Germinal center (tissue), 1 donor: ENCODE measurements around the gene IGFBPL1.
"Not testable (repeated sequence)": the region's sequence is repeated elsewhere in the genome, so short reads cannot be mapped to it uniquely, and the experiment has no call there.

ENCODE experiments used
- DNase-seq: peaks from one replicate; pipeline ENCODE4 v3.0.0; 2012; ENCODE audit warnings: mixed read lengths, low spot score

The IGFBPL1 gene

DNA sequence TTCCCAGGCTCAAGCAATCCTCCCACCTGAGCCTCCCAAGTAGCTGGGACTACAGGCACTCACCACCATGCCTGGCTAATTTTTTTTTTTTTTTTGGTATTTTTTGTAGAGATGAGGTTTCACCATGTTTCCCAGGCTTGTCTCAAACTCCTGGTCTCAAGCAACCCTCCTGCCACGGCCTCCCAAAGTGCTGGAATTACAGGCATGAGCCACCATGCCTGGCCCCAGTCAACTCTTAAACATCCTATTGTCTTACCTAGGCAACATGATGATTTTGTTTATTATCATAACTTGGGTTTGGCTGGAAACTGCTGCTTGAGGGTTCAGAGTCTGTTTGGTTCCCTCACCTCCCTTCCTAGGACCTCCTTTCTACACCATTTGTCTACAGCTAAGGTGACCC lies 25.1 kb downstream of the IGFBPL1 start:
- not testable (repeated sequence) for DNase-seq

- no peak for DNase-seq
These were observed 27.9 kb downstream of the IGFBPL1 start for GRCh38 chr9:38396371-38396671.

- DNase-seq, result no peak
These were observed 28.4 kb downstream of the IGFBPL1 start for GRCh38 chr9:38395653-38396370.

DNA sequence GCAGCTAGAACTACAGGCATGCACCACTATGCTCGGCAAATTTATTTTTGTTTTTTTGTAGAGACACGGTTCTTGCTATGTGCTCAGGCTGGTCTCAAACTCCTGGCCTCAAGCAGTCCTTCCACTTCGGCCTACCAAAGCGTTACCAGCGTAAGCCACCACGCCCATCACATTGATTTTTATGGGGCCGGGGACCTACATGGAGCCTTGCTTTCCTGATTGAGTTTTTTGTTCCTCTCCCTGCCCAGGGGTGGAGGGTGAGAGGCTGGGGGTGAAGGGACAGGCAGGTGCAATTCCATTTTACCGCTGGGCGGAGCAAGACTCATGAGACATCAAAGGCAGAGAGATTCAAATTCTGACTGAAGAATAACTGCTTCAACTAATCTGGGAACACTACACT lies 29.8 kb downstream of the IGFBPL1 start:
- no peak for DNase-seq

DNA sequence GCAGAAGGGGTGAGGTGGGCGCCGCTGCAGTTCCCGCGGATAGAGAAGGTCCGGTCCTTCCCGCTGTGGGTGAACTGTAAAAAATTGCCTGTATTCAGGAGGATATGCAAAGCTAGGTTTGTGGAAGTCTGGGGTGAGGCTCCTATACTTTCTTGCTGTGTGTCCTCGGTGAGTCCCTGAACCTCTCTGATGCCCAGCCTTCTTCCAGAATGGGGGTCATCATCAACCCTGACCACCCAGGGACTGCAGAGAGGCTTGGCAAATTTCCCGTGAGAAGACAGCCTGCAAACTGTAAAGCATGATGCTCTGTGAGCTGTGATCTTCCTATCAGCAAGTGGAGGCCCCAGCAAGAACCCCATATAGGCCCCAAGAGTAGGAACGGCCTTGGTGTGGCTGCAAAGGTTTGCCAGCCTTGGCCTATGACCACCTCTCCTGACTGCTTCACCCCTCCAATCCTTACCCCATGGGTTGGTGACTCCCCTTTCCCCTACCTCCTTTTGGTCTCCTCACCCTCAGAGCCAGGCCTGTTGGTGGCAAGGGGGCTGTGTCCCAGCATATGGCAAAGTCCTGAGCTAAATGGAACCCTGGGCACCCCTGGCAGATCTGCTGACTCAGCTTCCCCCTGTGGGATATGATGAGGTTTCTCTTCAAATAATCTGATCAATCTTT lies 31.0 kb downstream of the IGFBPL1 start:
- DNase-seq, result peak; percentile 15

- DNase-seq, result peak; percentile 87
These were observed 31.8 kb downstream of the IGFBPL1 start, which contains the start of gene ALDH1B1 for GRCh38 chr9:38392235-38393127. Gene ALDH1B1 (plus strand): TSS chr9:38392702. CDS start chr9:38395749, 3,047 bp downstream.

- no peak for DNase-seq
These were observed 32.8 kb downstream of the IGFBPL1 start for GRCh38 chr9:38391278-38392118.

GRCh38 chr9:38390851-38391250 lies 33.4 kb downstream of the IGFBPL1 start:
- DNase-seq, result no peak

- no peak for DNase-seq
These were observed 33.8 kb downstream of the IGFBPL1 start for GRCh38 chr9:38390442-38390841.

DNA sequence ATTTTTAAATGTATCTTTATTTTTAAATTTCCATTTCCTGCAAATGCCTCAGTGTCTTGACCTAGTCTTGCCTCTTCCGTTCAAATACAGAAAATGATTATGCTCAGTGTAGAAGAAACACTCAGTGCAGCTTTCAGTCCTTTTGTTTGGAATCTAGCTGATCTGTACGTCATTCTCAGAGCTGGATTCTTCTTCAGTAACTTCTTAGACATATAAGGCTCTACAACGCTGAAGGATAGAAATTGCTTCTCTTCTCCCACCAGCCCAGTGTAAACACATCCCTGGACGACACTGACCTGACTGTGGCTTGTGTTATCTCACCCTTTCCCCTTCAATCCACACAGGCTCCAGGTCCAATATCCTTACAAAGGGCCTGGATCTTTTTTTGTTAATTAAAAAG lies 34.9 kb downstream of the IGFBPL1 start:
- no peak for DNase-seq

DNA sequence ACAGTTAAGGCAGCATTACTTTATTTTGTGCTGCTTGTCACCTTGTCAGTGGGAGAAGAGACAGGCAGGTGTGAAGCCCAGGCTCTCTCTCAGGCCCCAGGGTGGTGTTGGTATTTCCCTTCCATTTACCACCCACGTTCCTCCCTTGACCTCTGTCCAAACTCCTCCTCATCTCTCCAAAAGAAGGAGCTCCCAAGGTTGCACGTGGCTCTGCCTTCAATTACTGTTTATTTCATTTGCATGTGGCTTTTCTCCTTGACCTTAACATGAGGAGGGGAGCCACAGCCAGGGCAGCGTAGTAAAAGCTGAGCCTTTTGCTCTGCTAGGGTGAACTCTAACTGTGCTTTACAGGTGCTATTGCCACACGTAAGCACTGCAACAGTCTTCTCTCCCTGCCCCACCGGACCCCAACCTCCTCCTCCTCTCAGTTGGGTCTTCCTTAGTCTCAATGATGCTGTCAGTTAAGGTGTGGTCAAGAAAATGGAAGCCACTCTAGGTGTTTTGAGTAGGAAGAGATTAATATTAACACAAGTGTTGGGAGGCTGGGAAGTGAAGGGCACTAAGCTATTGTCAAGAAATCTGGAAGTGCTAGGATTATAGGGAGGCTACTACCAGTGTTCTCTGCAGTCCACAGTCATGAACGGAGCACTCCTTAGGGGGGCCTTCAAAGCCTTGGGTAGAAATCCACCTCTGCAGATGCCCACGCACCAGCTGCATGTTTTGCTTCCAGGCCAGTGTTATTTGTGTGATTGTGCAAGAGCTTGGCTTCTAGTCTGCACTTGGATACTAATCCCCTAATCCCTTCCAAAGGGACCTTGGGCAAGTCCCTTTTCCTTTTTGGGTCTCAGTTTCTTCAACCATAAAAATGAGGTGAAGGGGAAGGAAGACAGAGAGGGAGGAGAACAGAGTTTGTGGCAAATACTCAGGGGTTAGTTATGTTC lies 35.7 kb downstream of the IGFBPL1 start:
- no peak for DNase-seq

DNA sequence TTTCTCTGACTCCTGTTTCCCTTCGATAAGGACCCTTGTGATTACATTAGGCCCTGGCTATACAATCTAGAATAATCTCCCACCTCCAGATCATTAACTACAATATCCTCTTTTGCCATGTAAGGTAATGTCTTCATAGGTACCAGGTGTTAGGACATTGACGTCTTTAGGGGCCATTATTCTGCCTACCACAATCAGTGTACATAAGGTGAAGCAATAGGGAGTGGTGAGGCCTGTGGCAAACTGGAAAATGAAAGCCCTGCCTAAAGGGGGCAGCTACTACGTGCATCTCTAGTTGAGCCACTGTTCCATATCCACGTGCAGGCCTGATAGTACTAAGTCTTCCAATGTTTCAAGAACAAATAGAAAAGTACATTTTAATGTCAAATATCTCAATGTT lies 36.5 kb downstream of the IGFBPL1 start:
- no peak for DNase-seq

DNA sequence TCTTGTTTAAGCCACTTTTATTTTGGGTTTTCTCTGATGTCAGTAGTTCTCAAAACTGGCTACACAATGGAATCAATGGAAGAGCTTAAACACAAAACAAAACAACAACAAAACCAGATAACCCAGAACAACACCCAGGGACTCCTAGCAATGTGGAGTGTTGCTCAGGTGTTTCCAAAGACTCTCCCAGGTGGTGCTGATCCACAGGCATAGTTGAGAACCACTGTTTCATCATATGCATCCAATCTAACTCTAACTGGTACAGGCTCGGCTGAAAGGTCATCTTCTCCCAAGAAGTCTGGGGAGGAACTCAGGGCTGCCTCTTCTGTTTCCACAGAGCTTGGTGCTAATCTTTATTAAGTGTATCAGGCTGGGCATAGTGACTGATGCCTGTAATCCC lies 37.2 kb downstream of the IGFBPL1 start:
- no peak for DNase-seq

- no peak for DNase-seq
These were observed 37.8 kb downstream of the IGFBPL1 start for GRCh38 chr9:38386319-38386895.

DNA sequence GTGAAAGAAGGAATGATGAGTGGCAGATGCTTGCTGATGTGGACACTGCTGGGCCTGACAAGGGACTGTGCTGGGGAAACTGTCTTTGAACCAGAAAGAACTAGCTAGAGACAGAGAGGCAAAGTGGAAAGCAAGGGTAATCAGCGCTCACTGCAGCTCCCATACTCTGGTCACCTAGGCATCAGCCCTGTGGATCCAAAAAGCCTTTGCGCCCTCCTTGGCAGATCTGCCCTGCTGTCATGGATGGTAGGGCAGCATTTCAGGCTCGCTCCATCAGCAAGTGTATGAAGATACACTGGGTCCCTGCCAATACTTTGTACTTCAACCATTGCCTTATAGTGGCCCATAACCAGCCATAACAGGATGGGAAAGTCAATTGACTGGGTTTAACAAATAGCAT lies 38.4 kb downstream of the IGFBPL1 start:
- no peak for DNase-seq

DNA sequence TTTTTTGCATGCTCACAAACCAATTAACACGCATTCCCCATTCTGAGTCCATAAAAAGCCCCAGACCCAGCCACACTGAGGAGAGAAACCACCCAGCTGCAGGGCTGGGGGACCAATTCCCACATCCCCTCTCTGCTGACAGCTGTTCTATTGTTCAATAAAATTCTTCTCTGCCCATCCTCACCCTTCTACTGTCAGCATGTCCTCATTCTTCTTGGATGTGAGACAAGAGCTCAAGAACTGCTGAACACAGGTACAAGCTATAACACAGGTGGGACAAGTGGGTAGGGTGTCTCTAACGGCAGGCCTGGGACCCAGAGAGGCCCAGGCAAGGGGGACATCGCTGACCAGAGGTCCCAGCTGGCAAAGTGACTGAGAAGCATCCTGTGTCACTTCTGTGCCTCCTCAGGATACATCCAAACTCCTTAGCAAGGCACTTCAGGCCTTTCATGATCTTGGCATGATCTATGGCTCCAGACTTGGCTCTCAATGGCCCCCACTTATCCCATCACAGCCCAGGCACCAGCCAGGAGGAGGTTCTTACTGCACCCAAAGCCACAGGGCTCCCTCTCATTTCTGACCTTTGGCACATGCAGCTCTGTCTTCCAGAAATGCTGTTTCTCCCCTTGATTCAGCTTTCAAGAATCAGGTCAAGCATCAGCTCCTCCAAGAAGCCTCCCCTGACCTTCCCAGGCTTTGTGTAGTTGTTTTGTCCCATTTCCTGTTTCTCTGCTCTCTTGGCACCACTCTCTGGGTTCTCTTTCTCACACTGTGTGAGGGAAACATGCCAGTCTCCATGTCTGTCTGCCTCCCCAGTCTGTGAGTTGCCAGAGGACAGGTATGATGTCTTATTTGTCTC lies 39.0 kb downstream of the IGFBPL1 start:
- DNase-seq, result no peak

- no peak for DNase-seq
These were observed 42.1 kb downstream of the IGFBPL1 start for GRCh38 chr9:38382141-38382540.

DNA sequence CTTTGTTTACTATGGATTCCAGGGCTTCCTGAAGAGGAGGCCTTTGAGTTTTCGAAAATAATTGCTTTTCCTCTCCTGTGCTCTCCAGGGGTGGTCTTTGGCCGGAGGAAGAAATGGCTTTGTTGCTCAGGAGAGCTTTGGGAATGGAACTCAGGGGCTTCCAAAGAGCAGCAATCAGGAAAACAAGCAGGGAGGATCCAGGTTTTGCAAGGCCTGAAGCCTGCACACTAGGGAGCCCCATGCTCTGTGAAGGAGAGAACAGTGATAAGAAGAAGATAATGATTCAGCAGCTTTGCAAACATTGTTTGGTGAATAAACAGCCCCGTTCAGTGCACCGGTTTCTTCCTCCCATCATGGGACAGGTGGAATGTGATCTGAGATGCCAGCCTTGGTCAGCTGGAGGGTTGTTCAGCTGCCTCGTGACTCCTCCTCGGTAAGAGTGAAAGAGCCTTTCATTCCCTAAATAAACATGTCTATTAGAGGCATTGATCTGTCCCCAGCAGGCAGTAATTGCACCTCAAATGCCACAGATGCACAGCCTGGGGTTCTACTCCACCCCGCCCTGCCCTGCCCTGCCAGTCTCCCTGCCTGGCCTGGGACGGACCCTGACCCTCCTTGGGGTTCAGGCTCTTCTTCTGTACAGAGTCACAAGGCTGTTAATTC lies 43.3 kb downstream of the IGFBPL1 start:
- no peak for DNase-seq
